ENCODE results near the gene ATP8B3.

DNA sequence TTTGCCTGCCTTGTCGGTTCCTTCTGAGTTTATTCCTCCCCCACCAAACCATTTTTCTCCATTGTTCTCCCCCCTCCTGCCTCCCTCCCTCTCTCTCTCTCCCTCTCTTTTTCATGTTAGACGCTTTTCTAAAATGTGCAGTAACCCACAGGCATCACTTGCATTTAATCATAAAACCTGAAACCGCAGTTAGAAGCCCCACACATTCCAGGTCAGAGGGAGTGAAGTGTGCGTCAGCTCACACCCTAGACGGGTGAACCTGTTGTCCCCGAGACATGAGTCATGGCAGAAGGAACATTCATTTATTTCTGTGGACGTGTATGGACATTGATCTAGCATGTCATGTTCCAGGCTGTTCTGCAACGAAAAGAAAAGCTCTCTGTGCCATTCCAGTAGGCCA, 38.9 kb downstream of the ATP8B3 start:
- TF ChIP-seq, protein P1, sequence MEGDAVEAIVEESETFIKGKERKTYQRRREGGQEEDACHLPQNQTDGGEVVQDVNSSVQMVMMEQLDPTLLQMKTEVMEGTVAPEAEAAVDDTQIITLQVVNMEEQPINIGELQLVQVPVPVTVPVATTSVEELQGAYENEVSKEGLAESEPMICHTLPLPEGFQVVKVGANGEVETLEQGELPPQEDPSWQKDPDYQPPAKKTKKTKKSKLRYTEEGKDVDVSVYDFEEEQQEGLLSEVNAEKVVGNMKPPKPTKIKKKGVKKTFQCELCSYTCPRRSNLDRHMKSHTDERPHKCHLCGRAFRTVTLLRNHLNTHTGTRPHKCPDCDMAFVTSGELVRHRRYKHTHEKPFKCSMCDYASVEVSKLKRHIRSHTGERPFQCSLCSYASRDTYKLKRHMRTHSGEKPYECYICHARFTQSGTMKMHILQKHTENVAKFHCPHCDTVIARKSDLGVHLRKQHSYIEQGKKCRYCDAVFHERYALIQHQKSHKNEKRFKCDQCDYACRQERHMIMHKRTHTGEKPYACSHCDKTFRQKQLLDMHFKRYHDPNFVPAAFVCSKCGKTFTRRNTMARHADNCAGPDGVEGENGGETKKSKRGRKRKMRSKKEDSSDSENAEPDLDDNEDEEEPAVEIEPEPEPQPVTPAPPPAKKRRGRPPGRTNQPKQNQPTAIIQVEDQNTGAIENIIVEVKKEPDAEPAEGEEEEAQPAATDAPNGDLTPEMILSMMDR (IDR thresholded peaks at IDR 0.05; ENCODE audit: borderline replicate concordance, extremely low read depth, low read length, poor library complexity, severe bottlenecking) = no peak
- no peak for TF ChIP-seq EZH2 (IDR thresholded peaks at IDR 0.05; ENCODE audit: borderline replicate concordance, low read depth, low read length, severe bottlenecking)

Data from DND-41 (cell line).